ENCODE measurements around the gene EML3.

- TF ChIP-seq EZH2 (IDR thresholded peaks at IDR 0.05), result no peak
- no peak for TF ChIP-seq POLR2AphosphoS5 (IDR thresholded peaks at IDR 0.05; ENCODE audit: borderline replicate concordance, low read depth, low read length)
These were observed 19.0 kb downstream of the EML3 start for GRCh38 chr11:62593434-62594044.
